ENCODE results near the gene TRMT61A.

DNA sequence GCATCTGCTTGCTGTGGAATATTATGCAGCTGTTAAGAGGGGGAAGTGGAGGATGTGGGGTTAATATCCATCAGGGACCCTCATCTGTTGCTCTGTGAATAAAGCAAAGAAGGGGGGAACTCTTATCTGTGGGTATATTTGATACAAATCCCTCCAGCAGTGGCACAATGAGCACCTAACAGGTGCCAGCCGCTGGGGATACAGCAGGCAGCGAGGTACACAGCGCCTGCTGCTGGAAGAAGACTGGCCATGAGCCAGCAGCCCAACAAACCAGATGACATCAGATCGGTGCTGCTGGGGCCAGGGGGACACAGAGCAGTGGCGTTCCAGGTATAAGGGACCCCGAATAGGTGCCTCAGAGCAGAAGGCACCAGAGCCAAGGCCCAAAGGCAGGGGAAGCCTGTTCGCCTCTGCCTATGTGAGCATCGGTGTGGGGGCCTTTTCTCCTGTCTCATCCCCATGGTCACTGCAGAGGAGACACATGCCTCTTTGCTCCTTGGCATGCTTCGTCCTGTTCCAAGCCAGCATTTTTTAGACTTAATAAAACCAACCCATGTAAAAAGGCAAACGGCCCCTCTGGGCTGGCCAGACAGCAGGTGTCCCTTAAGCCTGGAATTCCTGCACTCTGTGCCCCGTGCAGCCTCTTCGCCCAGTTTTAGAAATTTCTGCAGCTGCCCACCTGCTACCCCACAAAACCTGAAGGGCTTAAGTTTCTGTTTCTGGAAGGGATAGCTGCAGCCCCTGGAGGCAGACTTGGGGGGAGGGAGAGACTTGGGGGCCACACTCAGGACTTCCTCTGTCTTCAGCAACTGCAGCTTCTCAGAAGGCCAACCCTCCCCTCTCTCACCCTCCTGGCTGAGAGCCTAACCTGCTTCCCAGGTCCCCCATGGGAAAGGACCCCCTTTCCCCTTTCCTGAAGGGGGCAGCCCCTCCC is 4.7 kb upstream of the TRMT61A start:
- no peak for TF ChIP-seq CREM (CRISPR knock-in tag; IDR thresholded peaks at IDR 0.05)
- no peak for TF ChIP-seq ZNF232 (CRISPR knock-in tag; IDR thresholded peaks at IDR 0.05)
- TF ChIP-seq, protein P1, sequence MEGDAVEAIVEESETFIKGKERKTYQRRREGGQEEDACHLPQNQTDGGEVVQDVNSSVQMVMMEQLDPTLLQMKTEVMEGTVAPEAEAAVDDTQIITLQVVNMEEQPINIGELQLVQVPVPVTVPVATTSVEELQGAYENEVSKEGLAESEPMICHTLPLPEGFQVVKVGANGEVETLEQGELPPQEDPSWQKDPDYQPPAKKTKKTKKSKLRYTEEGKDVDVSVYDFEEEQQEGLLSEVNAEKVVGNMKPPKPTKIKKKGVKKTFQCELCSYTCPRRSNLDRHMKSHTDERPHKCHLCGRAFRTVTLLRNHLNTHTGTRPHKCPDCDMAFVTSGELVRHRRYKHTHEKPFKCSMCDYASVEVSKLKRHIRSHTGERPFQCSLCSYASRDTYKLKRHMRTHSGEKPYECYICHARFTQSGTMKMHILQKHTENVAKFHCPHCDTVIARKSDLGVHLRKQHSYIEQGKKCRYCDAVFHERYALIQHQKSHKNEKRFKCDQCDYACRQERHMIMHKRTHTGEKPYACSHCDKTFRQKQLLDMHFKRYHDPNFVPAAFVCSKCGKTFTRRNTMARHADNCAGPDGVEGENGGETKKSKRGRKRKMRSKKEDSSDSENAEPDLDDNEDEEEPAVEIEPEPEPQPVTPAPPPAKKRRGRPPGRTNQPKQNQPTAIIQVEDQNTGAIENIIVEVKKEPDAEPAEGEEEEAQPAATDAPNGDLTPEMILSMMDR (IDR thresholded peaks at IDR 0.05) = no peak
- no peak for TF ChIP-seq IRF2 (CRISPR knock-in tag; IDR thresholded peaks at IDR 0.05; ENCODE audit: borderline replicate concordance, low read depth)
- no peak for TF ChIP-seq NFE2L1 (CRISPR knock-in tag; IDR thresholded peaks at IDR 0.05)
- TF ChIP-seq TEAD4 (CRISPR knock-in tag; IDR thresholded peaks at IDR 0.05) = no peak
- no peak for TF ChIP-seq USF2 (CRISPR knock-in tag; IDR thresholded peaks at IDR 0.05)
- TF ChIP-seq ETV6 (CRISPR knock-in tag; IDR thresholded peaks at IDR 0.05) = no peak
- TF ChIP-seq, protein P2, sequence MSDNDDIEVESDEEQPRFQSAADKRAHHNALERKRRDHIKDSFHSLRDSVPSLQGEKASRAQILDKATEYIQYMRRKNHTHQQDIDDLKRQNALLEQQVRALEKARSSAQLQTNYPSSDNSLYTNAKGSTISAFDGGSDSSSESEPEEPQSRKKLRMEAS (CRISPR knock-in tag; IDR thresholded peaks at IDR 0.05) = no peak
- no peak for TF ChIP-seq ZNF396 (CRISPR knock-in tag; IDR thresholded peaks at IDR 0.05; ENCODE audit: borderline replicate concordance)
- no peak for TF ChIP-seq SMAD4 (CRISPR knock-in tag; IDR thresholded peaks at IDR 0.05)
- TF ChIP-seq FOXP4 (CRISPR knock-in tag; IDR thresholded peaks at IDR 0.05) = no peak
